H9 (cell line): ENCODE data around the gene COL4A6. TPM values are rescaled to one million over a fixed set of nuclear protein-coding genes. Genes with fewer than 3 reads are reported as not detected.

Experiments used
- DNase-seq: peaks from one replicate; pipeline ENCODE4 v3.0.0-alpha.2; 2017
- H2AFZ ChIP-seq: one replicate; pipeline ENCODE4 v1.6.1; 2013; ENCODE audit warnings: mild to moderate bottlenecking, low read length, control low read depth, moderate library complexity
- H2AK5ac ChIP-seq: 2 replicates; pipeline ENCODE4 v1.6.1; 2013; ENCODE audit warnings: low read length, control low read depth, mixed read lengths; ENCODE audit not compliant: insufficient read length
- H2BK120ac ChIP-seq: one replicate; pipeline ENCODE4 v1.6.1; 2013; ENCODE audit warnings: low read depth, mild to moderate bottlenecking, low read length, control low read depth, inconsistent platforms; ENCODE audit not compliant: poor library complexity, severe bottlenecking
- H2BK12ac ChIP-seq: 2 replicates; pipeline ENCODE4 v1.6.1; 2013; ENCODE audit warnings: low read length, control low read depth, mixed read lengths, low read depth; ENCODE audit not compliant: insufficient read length
- H2BK15ac ChIP-seq: 2 replicates; pipeline ENCODE4 v1.6.1; 2013; ENCODE audit warnings: low read depth, low read length, control low read depth
- H2BK20ac ChIP-seq: one replicate; pipeline ENCODE4 v1.6.1; 2013; ENCODE audit warnings: low read depth, mild to moderate bottlenecking, low read length, control low read depth, inconsistent platforms; ENCODE audit not compliant: poor library complexity, severe bottlenecking
- H2BK5ac ChIP-seq: 2 replicates; pipeline ENCODE4 v1.6.1; 2013; ENCODE audit warnings: low read length, control low read depth, mixed read lengths; ENCODE audit not compliant: insufficient read length
- H3K14ac ChIP-seq: 2 replicates; pipeline ENCODE4 v1.6.1; 2013; ENCODE audit warnings: low read length, control low read depth; ENCODE audit not compliant: insufficient read depth
- H3K18ac ChIP-seq: 2 replicates; pipeline ENCODE4 v1.6.1; 2013; ENCODE audit warnings: low read depth, mild to moderate bottlenecking, mixed read lengths, low read length, control low read depth; ENCODE audit not compliant: insufficient read length
- H3K23ac ChIP-seq: 2 replicates; pipeline ENCODE4 v1.6.1; 2013; ENCODE audit warnings: low read length, control low read depth, mixed read lengths, low read depth; ENCODE audit not compliant: insufficient read length
- H3K23me2 ChIP-seq: 2 replicates; pipeline ENCODE4 v1.6.1; 2013; ENCODE audit warnings: low read depth, mild to moderate bottlenecking, mixed read lengths, low read length, control low read depth; ENCODE audit not compliant: insufficient read length, poor library complexity, severe bottlenecking
- H3K27ac ChIP-seq: 2 replicates; pipeline ENCODE4 v1.5.1; 2013; ENCODE audit warnings: low read length, control low read depth, mixed read lengths, low read depth; ENCODE audit not compliant: insufficient read length
- H3K27me3 ChIP-seq: 2 replicates; pipeline ENCODE4 v1.6.1; 2013; ENCODE audit warnings: low read length, control low read depth, inconsistent platforms; ENCODE audit not compliant: insufficient read depth
- H3K4ac ChIP-seq: 2 replicates; pipeline ENCODE4 v1.6.1; 2013; ENCODE audit warnings: low read depth, mild to moderate bottlenecking, control low read depth, inconsistent platforms, low read length, moderate library complexity
- H3K4me1 ChIP-seq: 2 replicates; pipeline ENCODE4 v1.6.1; 2013; ENCODE audit warnings: low read length, control low read depth, inconsistent platforms; ENCODE audit not compliant: insufficient read depth
- H3K4me2 ChIP-seq: 2 replicates; pipeline ENCODE4 v1.6.1; 2013; ENCODE audit warnings: low read length, control low read depth, mixed read lengths; ENCODE audit not compliant: insufficient read length, insufficient read depth
- H3K56ac ChIP-seq: 2 replicates; pipeline ENCODE4 v1.6.1; 2013; ENCODE audit warnings: low read depth, mild to moderate bottlenecking, mixed read lengths, low read length, control low read depth; ENCODE audit not compliant: insufficient read length
- H3K79me1 ChIP-seq: 2 replicates; pipeline ENCODE4 v1.6.1; 2013; ENCODE audit warnings: low read depth, mild to moderate bottlenecking, moderate library complexity, low read length, control low read depth, inconsistent platforms; ENCODE audit not compliant: insufficient read depth, poor library complexity, severe bottlenecking
- H3K79me2 ChIP-seq: 2 replicates; pipeline ENCODE4 v1.6.1; 2013; ENCODE audit warnings: low read length, control low read depth, inconsistent platforms; ENCODE audit not compliant: insufficient read depth
- H3K9ac ChIP-seq: 2 replicates; pipeline ENCODE4 v1.6.1; 2013; ENCODE audit warnings: low read length, control low read depth, mixed read lengths; ENCODE audit not compliant: insufficient read length; ENCODE audit errors: extremely low read depth
- H3K9me3 ChIP-seq: one replicate; pipeline ENCODE4 v1.6.1; 2013; ENCODE audit warnings: low read depth, low read length, inconsistent platforms; ENCODE audit not compliant: control insufficient read depth
- H3T11ph ChIP-seq: one replicate; pipeline ENCODE4 v1.6.1; 2013; ENCODE audit warnings: mild to moderate bottlenecking, low read length, control low read depth, inconsistent platforms
- H4K20me1 ChIP-seq: one replicate; pipeline ENCODE4 v1.6.1; 2013; ENCODE audit not compliant: control insufficient read depth, insufficient read length, insufficient read depth
- H4K5ac ChIP-seq: 2 replicates; pipeline ENCODE4 v1.6.1; 2013; ENCODE audit warnings: low read depth, mild to moderate bottlenecking, mixed read lengths, low read length, control low read depth; ENCODE audit not compliant: insufficient read length
- H4K8ac ChIP-seq: replicated peaks from 2 replicates; pipeline ENCODE4 v1.6.1; 2013; ENCODE audit warnings: low read length, control low read depth, mixed read lengths, low read depth; ENCODE audit not compliant: insufficient read length
- H4K91ac ChIP-seq: 2 replicates; pipeline ENCODE4 v1.6.1; 2013; ENCODE audit warnings: low read depth, mild to moderate bottlenecking, moderate library complexity, mixed read lengths, low read length, control low read depth; ENCODE audit not compliant: insufficient read length
- H3K27ac Mint-ChIP-seq, 3 experiments: 2 replicates in 2 of 3; 3 replicates in 1 of 3; pipeline ENCODE4 v1.8.0; 2020 to 2021; ENCODE audit warnings: mixed read lengths in 3 of 3, mild to moderate bottlenecking in 1 of 3, moderate library complexity in 1 of 3
- H3K27me3 Mint-ChIP-seq: 2 replicates; pipeline ENCODE4 v1.8.0; 2021; ENCODE audit warnings: low read depth, mild to moderate bottlenecking, moderate library complexity, mixed read lengths
- H3K36me3 Mint-ChIP-seq, 3 experiments: 2 replicates in 2 of 3; 3 replicates in 1 of 3; pipeline ENCODE4 v1.8.0; 2020 to 2021; ENCODE audit warnings: low read depth in 3 of 3, mixed read lengths in 3 of 3; ENCODE audit not compliant: insufficient read depth in 1 of 3
- H3K4me1 Mint-ChIP-seq, 2 experiments: 2 replicates each; pipeline ENCODE4 v1.8.0; 2020; ENCODE audit warnings: mixed read lengths in 2 of 2
- H3K4me3 Mint-ChIP-seq, 2 experiments: 2 replicates in 1 of 2; 3 replicates in 1 of 2; pipeline ENCODE4 v1.8.0; 2020 to 2021; ENCODE audit warnings: mild to moderate bottlenecking in 2 of 2, mixed read lengths in 2 of 2, moderate library complexity in 1 of 2
- H3K9me3 Mint-ChIP-seq, 2 experiments: 2 replicates in 1 of 2; 3 replicates in 1 of 2; pipeline ENCODE4 v1.8.0; 2020; ENCODE audit warnings: mild to moderate bottlenecking in 2 of 2, mixed read lengths in 2 of 2, moderate library complexity in 1 of 2
- CTCF ChIP-seq: fragments of 200-600 bp; sonication (generic); conservative IDR thresholded peaks from 3 replicates; pipeline ENCODE4 v1.8.0; 2021; ENCODE audit warnings: antibody characterized with exemption, mild to moderate bottlenecking
- WGBS: extraction: QIAGEN DNeasy Blood & Tissue Kit; methylation state at CpG from one replicate; pipeline ENCODE4 v1.1.7; 2013; ENCODE audit warnings: missing lambda C conversion rate, low lambda C conversion rate, mixed read lengths; ENCODE audit not compliant: insufficient read length; ENCODE audit errors: extremely low coverage; 5-methylcytosine and 5-hydroxymethylcytosine counted together
- total RNA-seq: library from RNA; stranded (reverse); gene quantifications from 2 replicates; pipeline ENCODE4 v1.2.1, GENCODE V29; 2021

Gene COL4A6
- total RNA-seq, 1 experiment from 2014 or later, result 16.7 TPM

GRCh38 chrX:108453841-108454240 is 15.6 kb upstream of the COL4A6 start:
- H4K20me1 ChIP-seq, result no peaks in the 10 kb centered on the region
- H3K4me3 Mint-ChIP-seq, result no peak overlapping the region
- no peak overlapping the region for H3K27ac Mint-ChIP-seq
- no peaks in the 10 kb centered on the region; the same call in 1 of the 2 replicates for H3K79me2 ChIP-seq
- H2BK20ac ChIP-seq, result no peak overlapping the region
- H2AK5ac ChIP-seq, result no peak overlapping the region
- no peaks in the 10 kb centered on the region for H3K27me3 ChIP-seq
- H3K27me3 Mint-ChIP-seq, result no peaks in the 10 kb centered on the region
- no peak overlapping the region for H3K23ac ChIP-seq
- TF ChIP-seq CTCF, result no peak
- no peak overlapping the region for H3K27ac ChIP-seq
- H3K4me2 ChIP-seq, result no peak overlapping the region
- no peak overlapping the region for H3K9ac ChIP-seq
- peaks cover 5 to 6% of the 10 kb centered on the region in 2 experiments; a peak in 3 of 4 replicates for H3K4me1 Mint-ChIP-seq
- H4K91ac ChIP-seq, result no peak overlapping the region
- no peaks in the 10 kb centered on the region for H3K9me3 ChIP-seq
- H2BK120ac ChIP-seq, result no peak overlapping the region
- H3K79me1 ChIP-seq, result peaks cover 2% of the 10 kb centered on the region
- H2BK5ac ChIP-seq, result no peak overlapping the region
- no peak overlapping the region for H3K4ac ChIP-seq
- no peaks in the 10 kb centered on the region for H3K9me3 Mint-ChIP-seq
- no peak overlapping the region for H3K56ac ChIP-seq
- H3K18ac ChIP-seq, result no peak overlapping the region
- no peak overlapping the region for H4K8ac ChIP-seq
- no peaks in the 10 kb centered on the region for H3K23me2 ChIP-seq
- H2AFZ ChIP-seq, result no peak overlapping the region
- no peak overlapping the region for H3T11ph ChIP-seq
- no CpG with 5 or more reads among the region's 3 CpGs for whole genome bisulfite sequencing
- peaks cover 6 to 32% (median 8%) of the 10 kb centered on the region in 3 experiments; a peak in 6 of 7 replicates for H3K36me3 Mint-ChIP-seq
- H4K5ac ChIP-seq, result no peak overlapping the region
- H3K14ac ChIP-seq, result no peak overlapping the region
- no peak overlapping the region for H2BK12ac ChIP-seq
- no peak for DNase-seq
- no peak overlapping the region for H2BK15ac ChIP-seq
- H3K4me1 ChIP-seq, result no peaks in the 10 kb centered on the region
